LHCN-M2 (cell line): Measurements from ENCODE around the gene SMIM44. TPM values are rescaled to one million over a fixed set of nuclear protein-coding genes. Genes with fewer than 3 reads are reported as not detected.

Experiments
- DNase-seq: peaks from one replicate; pipeline ENCODE4 v3.0.0-alpha.2; 2012; ENCODE audit warnings: low read depth
- total RNA-seq: library from RNA; depleted of rRNA; stranded (reverse); fragments of >200 nt; gene quantifications from 2 replicates; pipeline ENCODE4 v1.2.3, GENCODE V29; 2014; rRNA removed

SMIM44 gene
- total RNA-seq, 1 experiment from 2014 or later, result not detected

- no peak for DNase-seq
Measured at GRCh38 chr19:3441986-3442329, 41.3 kb downstream of the SMIM44 start.

- no peak for DNase-seq
Measured at GRCh38 chr19:3441089-3441985, 41.9 kb downstream of the SMIM44 start.

DNA sequence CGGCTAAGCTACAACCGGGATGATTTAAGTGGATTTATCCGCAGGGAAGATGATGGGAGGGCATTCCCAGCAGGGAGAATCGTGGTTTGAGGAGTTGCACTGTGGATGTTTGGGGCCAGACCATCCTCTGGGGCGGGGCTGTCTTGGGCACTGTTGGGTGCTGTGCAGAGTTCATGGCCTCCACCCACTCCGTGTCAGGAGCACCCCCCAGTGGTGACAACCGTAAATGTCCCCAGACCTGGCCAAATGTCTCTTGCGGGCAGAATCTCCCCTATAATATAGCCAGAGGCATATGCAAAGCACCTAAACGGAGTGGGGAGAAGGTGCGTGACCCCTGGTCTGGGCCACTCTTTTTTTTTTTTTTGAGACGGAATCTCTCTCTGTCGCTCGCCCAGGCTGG, 43.2 kb downstream of the SMIM44 start:
- DNase-seq, result peak; percentile 33

DNA sequence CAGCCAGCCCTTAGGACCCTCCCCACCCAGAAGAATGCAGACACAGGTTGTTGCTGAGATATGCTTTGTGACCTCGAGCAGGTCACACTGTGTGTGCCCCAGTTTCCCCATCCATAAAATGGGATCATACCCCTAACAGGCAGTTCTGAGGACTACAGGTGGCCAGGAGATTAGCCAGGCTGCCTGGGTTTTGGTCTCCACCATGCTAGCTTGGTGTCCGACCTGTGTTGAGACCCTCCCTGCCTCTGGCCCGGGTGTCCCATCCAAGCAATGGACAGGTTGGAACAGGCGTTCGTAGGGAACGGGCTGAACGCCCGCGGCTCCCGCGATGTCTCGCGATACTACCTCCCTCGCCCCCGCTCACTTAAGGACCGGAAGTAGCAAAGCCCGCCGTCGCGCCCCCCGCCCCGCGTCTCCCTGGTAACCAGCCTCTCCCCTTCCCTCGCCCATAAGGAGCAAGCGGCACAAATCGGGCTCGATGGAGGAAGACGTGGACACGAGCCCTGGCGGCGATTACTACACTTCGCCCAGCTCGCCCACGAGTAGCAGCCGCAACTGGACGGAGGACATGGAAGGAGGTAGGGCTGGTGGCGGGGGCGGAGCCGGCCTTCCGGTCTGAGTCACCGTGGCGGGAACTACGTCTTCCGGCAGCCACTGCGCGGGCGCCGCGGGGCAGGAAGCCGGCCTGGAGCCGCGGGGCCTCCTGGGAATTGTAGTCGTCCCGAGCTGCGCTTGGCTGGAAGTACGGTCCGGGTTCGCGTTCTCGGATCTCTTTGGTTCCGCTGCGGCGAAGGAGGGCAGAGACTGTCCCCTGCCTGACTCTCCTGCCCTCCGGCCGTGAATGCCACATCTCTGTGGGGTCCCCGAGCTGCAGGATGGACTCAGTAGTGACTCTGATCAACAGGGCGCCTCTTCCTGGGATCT, 48.3 kb downstream of the SMIM44 start:
- peak; percentile 92 for DNase-seq

DNA sequence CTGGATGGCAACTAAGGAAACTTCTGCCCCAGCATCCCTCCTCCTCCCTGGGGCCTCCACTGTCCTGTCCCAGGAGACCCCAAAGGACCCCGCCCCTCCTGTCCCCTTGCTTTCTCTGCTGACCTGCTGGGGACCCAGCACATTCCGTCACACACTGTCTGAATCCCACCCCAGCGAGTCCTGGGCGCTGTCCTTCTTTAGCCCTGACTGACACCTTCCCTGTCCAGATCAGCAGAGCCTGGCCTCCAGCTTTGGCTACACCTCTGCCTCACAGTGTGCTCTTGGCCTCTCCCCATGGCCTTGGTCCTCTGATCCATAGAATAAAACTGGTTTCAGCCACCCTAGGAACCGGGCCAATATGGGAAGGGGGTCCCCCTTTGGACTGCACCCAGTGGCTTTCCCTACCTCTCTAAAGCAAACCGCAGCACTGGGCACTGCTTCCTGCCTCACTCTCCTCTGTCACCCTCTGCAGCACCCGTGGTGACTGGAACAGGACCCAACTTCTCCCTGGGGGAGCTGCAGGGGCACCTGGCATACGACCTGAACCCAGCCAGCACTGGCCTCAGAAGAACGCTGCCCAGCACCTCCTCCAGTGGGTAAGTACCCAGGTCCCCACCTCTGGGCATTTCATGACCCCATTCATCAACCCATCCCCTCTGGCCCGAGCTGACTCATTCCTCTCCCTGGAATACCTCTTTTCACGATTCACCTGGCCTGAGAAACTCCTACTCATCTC, 49.3 kb downstream of the SMIM44 start:
- DNase-seq, result no peak

- no peak for DNase-seq
Measured at GRCh38 chr19:3433313-3433712, 49.9 kb downstream of the SMIM44 start.

Other genes starting within 250 kb of the SMIM44 start
- gene NFIC, start 116.9 kb downstream of the SMIM44 start, total RNA-seq, result 53.3 and 61.3 TPM in 2 replicates
- 0.40 TPM in 1 of 2 replicates, not detected in the other for gene SMIM24, start 2.9 kb downstream of the SMIM44 start, total RNA-seq
- gene DOHH, start 17.2 kb upstream of the SMIM44 start, total RNA-seq, result 25.0 and 26.2 TPM in 2 replicates
- 56.5 and 60.1 TPM in 2 replicates for gene FZR1, start 22.9 kb upstream of the SMIM44 start, total RNA-seq
- not detected in 2 replicates for gene TEKTIP1, start 55.7 kb upstream of the SMIM44 start, total RNA-seq
- gene MFSD12, start 74.1 kb upstream of the SMIM44 start, total RNA-seq, result 115 and 145 TPM in 2 replicates
- 127 and 135 TPM in 2 replicates for gene HMG20B, start 89.5 kb upstream of the SMIM44 start, total RNA-seq
- 0.06 and 0.17 TPM in 2 replicates for gene GIPC3, start 102.0 kb upstream of the SMIM44 start, total RNA-seq
- 0.57 and 0.64 TPM in 2 replicates for gene TBXA2R, start 123.4 kb upstream of the SMIM44 start, total RNA-seq
- 32.3 and 35.8 TPM in 2 replicates for gene CACTIN, start 143.3 kb upstream of the SMIM44 start, total RNA-seq
- 26.4 and 29.0 TPM in 2 replicates for gene PIP5K1C, start 217.0 kb upstream of the SMIM44 start, total RNA-seq
- not detected in 2 replicates for gene TJP3, start 224.9 kb upstream of the SMIM44 start, total RNA-seq